Measurements from ENCODE around the gene SULT1B1. TPM values are rescaled to one million over a fixed set of nuclear protein-coding genes. Genes with fewer than 3 reads are reported as not detected.

The SULT1B1 gene
- total RNA-seq, 2 experiments from 2014 or later = 0.08 TPM; not detected in 1

DNA sequence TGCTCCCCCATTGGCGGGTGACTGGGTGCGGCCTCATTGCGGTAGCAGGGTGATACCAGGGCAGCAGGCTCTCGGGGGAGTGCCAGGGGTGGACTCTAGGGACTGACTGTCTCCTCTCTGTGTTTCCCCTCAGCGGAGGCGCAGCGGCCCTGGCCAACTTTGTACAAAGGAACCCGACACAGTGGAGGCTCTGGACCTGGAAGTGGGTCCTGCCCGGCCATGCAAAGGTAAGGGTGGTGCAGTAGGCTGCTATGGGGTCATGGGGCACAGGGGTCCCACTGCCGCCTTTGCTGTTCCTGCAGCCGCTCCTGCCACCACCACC is 16.3 kb downstream of the SULT1B1 start:
- H3K4me2 ChIP-seq (ENCODE audit: low read length) = no peak overlapping the region
- TF ChIP-seq, protein P1, sequence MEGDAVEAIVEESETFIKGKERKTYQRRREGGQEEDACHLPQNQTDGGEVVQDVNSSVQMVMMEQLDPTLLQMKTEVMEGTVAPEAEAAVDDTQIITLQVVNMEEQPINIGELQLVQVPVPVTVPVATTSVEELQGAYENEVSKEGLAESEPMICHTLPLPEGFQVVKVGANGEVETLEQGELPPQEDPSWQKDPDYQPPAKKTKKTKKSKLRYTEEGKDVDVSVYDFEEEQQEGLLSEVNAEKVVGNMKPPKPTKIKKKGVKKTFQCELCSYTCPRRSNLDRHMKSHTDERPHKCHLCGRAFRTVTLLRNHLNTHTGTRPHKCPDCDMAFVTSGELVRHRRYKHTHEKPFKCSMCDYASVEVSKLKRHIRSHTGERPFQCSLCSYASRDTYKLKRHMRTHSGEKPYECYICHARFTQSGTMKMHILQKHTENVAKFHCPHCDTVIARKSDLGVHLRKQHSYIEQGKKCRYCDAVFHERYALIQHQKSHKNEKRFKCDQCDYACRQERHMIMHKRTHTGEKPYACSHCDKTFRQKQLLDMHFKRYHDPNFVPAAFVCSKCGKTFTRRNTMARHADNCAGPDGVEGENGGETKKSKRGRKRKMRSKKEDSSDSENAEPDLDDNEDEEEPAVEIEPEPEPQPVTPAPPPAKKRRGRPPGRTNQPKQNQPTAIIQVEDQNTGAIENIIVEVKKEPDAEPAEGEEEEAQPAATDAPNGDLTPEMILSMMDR (conservative IDR thresholded peaks at IDR 0.05; ENCODE audit: low read length) = no peak
- TF ChIP-seq EZH2phosphoT487 (IDR thresholded peaks at IDR 0.05; ENCODE audit: borderline replicate concordance, low read depth, low read length) = no peak
- H3K4me3 ChIP-seq (ENCODE audit: low read depth, low read length, poor library complexity, severe bottlenecking) = no peak overlapping the region
- no peaks in the 10 kb centered on the region for H4K20me1 ChIP-seq (ENCODE audit: insufficient read depth, low read length)
- no peak overlapping the region for H3K27ac ChIP-seq (ENCODE audit: low read depth, low read length, poor library complexity, severe bottlenecking)
- H3K79me2 ChIP-seq (ENCODE audit: insufficient read depth, low read depth, low read length) = no peaks in the 10 kb centered on the region
- ChIA-PET CTCF (ENCODE audit: unreplicated experiment) (no interaction called here), POLR2A (no interaction called here)
- H3K9me2 ChIP-seq (ENCODE audit: insufficient read depth, low read length) = no peaks in the 10 kb centered on the region
- no peaks in the 10 kb centered on the region for H3K36me3 ChIP-seq (ENCODE audit: insufficient read depth, low read length)
- no peaks in the 10 kb centered on the region for H3K9me3 ChIP-seq (ENCODE audit: low read length)
- no peak overlapping the region for H2AFZ ChIP-seq (ENCODE audit: low read length)
- BruUV-seq (replicated peaks) = no TSS peak
- no peak for DNase-seq (ENCODE audit: low spot score)
- intact Hi-C loops (cut with micrococcal nuclease; ENCODE audit: unreplicated experiment) = no loop called here
- H3K4me1 ChIP-seq (ENCODE audit: insufficient read depth, low read length, poor library complexity, severe bottlenecking) = no peaks in the 10 kb centered on the region

DNA sequence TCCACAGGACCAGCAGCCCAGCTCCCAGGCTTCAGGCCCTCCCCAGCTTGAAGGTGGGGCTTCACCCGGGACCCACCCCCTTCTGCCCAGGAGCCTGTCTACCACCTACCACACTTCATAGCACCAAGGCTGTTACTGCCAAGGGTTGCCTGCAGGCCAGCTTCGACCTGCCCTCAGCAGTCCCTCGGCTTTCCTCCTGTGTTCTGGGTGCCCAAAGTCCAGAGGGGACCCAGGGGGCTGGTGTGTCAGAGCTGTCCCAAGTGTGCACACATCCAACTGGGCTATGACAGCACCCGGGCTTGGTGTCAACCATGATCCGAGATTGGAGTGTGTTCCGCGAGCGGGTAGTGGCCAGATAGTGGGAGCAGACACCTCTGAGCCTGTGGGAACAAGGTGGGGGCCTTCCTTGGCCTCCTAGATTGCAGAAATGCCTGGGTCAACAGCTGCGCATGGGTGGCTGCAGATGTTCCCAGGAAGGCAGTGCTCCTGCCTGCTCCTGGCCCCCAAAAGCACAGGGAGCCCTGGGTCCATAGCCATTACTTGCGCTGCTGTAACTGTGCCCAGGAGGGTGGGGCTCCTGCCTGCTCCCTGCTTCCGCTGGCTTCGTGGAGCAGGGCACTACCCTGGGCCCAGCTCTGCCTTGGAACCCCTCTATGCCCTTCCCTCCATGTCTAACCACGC is 16.8 kb downstream of the SULT1B1 start:
- DNase-seq (ENCODE audit: low spot score) = no peak
- no peaks in the 10 kb centered on the region for H3K36me3 ChIP-seq (ENCODE audit: insufficient read depth, low read length)
- H3K9me2 ChIP-seq (ENCODE audit: insufficient read depth, low read length) = no peaks in the 10 kb centered on the region
- no peak overlapping the region for H3K4me3 ChIP-seq (ENCODE audit: low read depth, low read length, poor library complexity, severe bottlenecking)
- no peaks in the 10 kb centered on the region for H3K79me2 ChIP-seq (ENCODE audit: insufficient read depth, low read depth, low read length)
- no peak overlapping the region for H2AFZ ChIP-seq (ENCODE audit: low read length)
- H3K4me2 ChIP-seq (ENCODE audit: low read length) = no peak overlapping the region
- ChIA-PET POLR2A (no interaction called here), CTCF (ENCODE audit: unreplicated experiment) (no interaction called here)
- intact Hi-C loops (cut with micrococcal nuclease; ENCODE audit: unreplicated experiment) = no loop called here
- TF ChIP-seq EZH2phosphoT487 (IDR thresholded peaks at IDR 0.05; ENCODE audit: borderline replicate concordance, low read depth, low read length) = no peak
- TF ChIP-seq, protein P1 (conservative IDR thresholded peaks at IDR 0.05; ENCODE audit: low read length) = no peak
- no peak overlapping the region for H3K27ac ChIP-seq (ENCODE audit: low read depth, low read length, poor library complexity, severe bottlenecking)
- H3K4me1 ChIP-seq (ENCODE audit: insufficient read depth, low read length, poor library complexity, severe bottlenecking) = no peaks in the 10 kb centered on the region
- BruUV-seq (replicated peaks) = no TSS peak
- no peaks in the 10 kb centered on the region for H3K9me3 ChIP-seq (ENCODE audit: low read length)
- no peaks in the 10 kb centered on the region for H4K20me1 ChIP-seq (ENCODE audit: insufficient read depth, low read length)

DNA sequence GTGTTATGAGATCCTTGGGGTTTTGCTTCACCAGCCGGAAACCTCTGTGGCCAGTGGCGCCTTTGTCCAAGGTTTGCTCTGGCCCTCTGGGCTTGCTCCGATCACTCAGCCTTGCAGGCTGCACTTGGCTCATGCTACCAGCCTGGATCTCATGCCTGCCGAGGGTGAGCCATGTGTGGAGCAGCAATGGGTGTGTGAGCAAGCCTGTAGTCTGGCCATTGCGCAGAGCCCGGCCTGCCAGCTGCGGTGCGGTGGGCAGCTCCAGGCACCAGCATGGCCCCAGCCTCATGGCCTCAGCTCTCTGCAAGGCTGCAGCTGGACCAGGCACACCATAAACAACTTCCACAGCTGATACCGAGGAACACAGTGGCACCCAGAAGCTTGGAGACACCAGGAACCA is 17.8 kb downstream of the SULT1B1 start:
- Histone ChIP-seq H3K4me3 (ENCODE audit: low read depth, low read length, poor library complexity, severe bottlenecking) (no peak overlapping the region), H3K27ac (ENCODE audit: low read depth, low read length, poor library complexity, severe bottlenecking) (no peak overlapping the region), H4K20me1 (ENCODE audit: insufficient read depth, low read length) (no peaks in the 10 kb centered on the region), H3K9me2 (ENCODE audit: insufficient read depth, low read length) (no peaks in the 10 kb centered on the region), H3K36me3 (ENCODE audit: insufficient read depth, low read length) (no peaks in the 10 kb centered on the region), H3K79me2 (ENCODE audit: insufficient read depth, low read depth, low read length) (no peaks in the 10 kb centered on the region), H3K4me1 (ENCODE audit: insufficient read depth, low read length, poor library complexity, severe bottlenecking) (no peaks in the 10 kb centered on the region), H3K9me3 (ENCODE audit: low read length) (no peaks in the 10 kb centered on the region), H2AFZ (ENCODE audit: low read length) (no peak overlapping the region), H3K4me2 (ENCODE audit: low read length) (no peak overlapping the region)
- DNase-seq (ENCODE audit: low spot score) = no peak
- BruUV-seq (replicated peaks) = no TSS peak
- no peak for TF ChIP-seq EZH2phosphoT487 (IDR thresholded peaks at IDR 0.05; ENCODE audit: borderline replicate concordance, low read depth, low read length)
- TF ChIP-seq, protein P1 (conservative IDR thresholded peaks at IDR 0.05; ENCODE audit: low read length) = no peak
- ChIA-PET POLR2A (interaction anchor here (1.6 kb wide), 1 partner anchor 39 kb away, joined by 4 read pairs; no protein-coding TSS in a partner anchor), CTCF (ENCODE audit: unreplicated experiment) (no interaction called here)
- intact Hi-C loops (cut with micrococcal nuclease; ENCODE audit: unreplicated experiment) = no loop called here
